AG09309 (cell line): Measurements from ENCODE around the gene PPP1R15A.
A peak's percentile ranks its signal among the peaks of the same experiment; 100 is the strongest.
"Not testable (repeated sequence)": the region's sequence is repeated elsewhere in the genome, so short reads cannot be mapped to it uniquely, and the experiment has no call there.

Experiments used
- DNase-seq: peaks from one replicate; pipeline ENCODE4 v3.0.0-alpha.2; 2010; ENCODE audit warnings: low read depth
- H3K4me3 ChIP-seq: 2 replicates; pipeline ENCODE4 v1.5.1; 2011; ENCODE audit warnings: mild to moderate bottlenecking, low read depth, low read length, moderate library complexity; ENCODE audit not compliant: control insufficient read depth
- TF ChIP-seq, protein P1 (sequence below): IDR thresholded peaks from 2 replicates; pipeline ENCODE4 v1.5.1; 2011; ENCODE audit warnings: mild to moderate bottlenecking, low read depth, low read length, inconsistent platforms; ENCODE audit not compliant: insufficient read depth, control insufficient read depth; ENCODE audit errors: missing control alignments

Gene PPP1R15A

GRCh38 chr19:48918801-48919247 lies 46.6 kb downstream of the PPP1R15A start:
- DNase-seq = no peak
- no peak overlapping the region for H3K4me3 ChIP-seq
- TF ChIP-seq, protein P1, sequence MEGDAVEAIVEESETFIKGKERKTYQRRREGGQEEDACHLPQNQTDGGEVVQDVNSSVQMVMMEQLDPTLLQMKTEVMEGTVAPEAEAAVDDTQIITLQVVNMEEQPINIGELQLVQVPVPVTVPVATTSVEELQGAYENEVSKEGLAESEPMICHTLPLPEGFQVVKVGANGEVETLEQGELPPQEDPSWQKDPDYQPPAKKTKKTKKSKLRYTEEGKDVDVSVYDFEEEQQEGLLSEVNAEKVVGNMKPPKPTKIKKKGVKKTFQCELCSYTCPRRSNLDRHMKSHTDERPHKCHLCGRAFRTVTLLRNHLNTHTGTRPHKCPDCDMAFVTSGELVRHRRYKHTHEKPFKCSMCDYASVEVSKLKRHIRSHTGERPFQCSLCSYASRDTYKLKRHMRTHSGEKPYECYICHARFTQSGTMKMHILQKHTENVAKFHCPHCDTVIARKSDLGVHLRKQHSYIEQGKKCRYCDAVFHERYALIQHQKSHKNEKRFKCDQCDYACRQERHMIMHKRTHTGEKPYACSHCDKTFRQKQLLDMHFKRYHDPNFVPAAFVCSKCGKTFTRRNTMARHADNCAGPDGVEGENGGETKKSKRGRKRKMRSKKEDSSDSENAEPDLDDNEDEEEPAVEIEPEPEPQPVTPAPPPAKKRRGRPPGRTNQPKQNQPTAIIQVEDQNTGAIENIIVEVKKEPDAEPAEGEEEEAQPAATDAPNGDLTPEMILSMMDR = no peak

GRCh38 chr19:48919271-48919670 lies 47.0 kb downstream of the PPP1R15A start:
- H3K4me3 ChIP-seq, DNase-seq: not testable (repeated sequence)

GRCh38 chr19:48920949-48921348 lies 48.7 kb downstream of the PPP1R15A start:
- TF ChIP-seq, protein P1 = no peak
- no peak overlapping the region for H3K4me3 ChIP-seq

DNA sequence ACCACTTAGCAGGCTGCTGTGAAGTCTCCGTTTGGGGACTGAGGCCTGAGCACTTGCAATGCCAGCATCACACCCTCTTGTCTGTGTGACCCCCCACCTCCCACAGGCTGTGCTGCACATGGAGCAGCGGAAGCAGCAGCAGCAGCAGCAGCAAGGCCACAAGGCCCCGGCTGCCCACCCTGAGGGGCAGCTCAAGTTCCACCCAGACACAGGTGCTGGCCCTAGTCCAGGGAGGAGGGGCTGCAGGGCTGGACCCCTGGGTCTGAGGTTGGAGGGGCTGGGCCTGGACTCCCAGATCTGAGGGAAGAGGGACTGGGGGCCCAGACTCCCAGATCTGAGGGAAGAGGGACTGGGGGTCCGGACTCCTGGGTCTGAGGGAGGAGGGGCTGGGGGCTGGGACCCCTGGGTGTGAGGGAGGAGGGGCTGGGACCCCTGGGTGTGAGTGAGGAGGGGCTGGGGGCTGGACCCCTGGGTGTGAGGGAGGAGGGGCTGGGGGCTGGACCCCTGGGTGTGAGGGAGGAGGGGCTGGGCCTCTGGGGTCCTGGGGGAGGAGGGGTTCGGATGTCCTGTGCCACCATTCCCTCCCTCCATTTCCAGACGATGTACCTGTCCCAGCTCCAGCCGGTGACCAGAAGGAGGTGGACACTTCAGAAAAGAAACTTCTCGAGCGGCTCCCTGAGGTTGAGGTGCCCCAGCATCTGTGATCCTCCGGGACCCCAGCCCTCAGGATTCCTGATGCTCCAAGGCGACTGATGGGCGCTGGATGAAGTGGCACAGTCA lies 49.7 kb downstream of the PPP1R15A start:
- TF ChIP-seq, protein P1 = no peak
- DNase-seq = no peak

More at GRCh38 chr19:48920949-48921348, 48.7 kb downstream of the PPP1R15A start:
- no peak for DNase-seq

GRCh38 chr19:48922548-48923490 lies 50.6 kb downstream of the PPP1R15A start:
- no peak for DNase-seq
- TF ChIP-seq, protein P1 = no peak
- H3K4me3 ChIP-seq = no peak overlapping the region

More for the DNA sequence above, 49.7 kb downstream of the PPP1R15A start:
- no peak overlapping the region for H3K4me3 ChIP-seq

GRCh38 chr19:48925240-48925843 lies 53.1 kb downstream of the PPP1R15A start:
- peak; percentile 69 for DNase-seq

More at GRCh38 chr19:48925240-48925843, 53.1 kb downstream of the PPP1R15A start:
- no peak overlapping the region for H3K4me3 ChIP-seq
- TF ChIP-seq, protein P1 = no peak
